HG03342 (cell line): ENCODE data around the gene MYO1C.
"Not testable (repeated sequence)": the region's sequence is repeated elsewhere in the genome, so short reads cannot be mapped to it uniquely, and the experiment has no call there.

Experiments used
- ATAC-seq: cut with Tn5 transposase; IDR thresholded peaks from one replicate; pipeline ENCODE4 v1.9.1; 2021; ENCODE audit warnings: mild to moderate bottlenecking, moderate library complexity; ENCODE audit not compliant: unreplicated experiment

The MYO1C gene

DNA sequence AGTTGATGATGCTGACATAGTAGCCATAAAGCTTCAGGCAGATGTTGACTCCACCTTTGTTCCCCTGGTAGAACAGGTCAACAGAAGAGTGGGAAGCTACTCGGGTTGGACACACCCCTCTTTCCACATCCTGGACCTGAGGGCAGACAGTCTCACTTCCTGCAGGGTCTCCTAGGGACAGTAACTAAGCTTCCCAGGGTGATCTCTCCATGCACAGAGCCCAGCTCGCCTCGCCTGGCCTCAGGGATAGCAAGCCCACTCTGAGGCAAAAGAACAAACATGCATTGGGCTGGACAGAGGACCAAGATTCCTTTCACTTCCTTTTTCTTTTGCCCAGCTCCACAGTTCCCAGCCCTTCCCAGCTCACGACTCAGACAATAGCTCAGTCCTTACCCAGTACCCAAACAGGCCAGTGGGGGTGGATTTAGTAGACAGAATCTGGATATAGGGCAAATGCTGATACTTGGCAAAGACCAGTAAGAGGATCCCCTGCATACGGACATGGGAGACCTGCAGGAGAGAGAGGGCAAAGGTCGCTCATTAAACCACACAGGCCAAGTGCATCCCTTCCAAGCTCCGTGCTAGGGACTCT, 16.9 kb upstream of the MYO1C start:
- ATAC-seq: no peak

DNA sequence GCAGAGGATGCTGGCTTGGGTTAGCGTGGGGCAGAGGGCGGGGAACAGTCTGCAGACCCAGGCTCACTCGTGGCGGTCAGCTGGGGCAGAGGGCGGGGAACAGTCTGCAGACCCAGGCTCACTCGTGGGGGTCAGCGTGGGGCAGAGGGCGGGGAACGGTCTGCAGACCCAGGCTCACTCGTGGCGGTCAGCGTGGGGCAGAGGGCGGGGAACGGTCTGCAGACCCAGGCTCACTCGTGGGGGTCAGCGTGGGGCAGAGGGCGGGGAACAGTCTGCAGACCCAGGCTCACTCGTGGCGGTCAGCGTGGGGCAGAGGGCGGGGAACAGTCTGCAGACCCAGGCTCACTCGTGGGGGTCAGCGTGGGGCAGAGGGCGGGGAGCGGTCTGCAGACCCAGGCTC, 16.2 kb upstream of the MYO1C start:
- not testable (repeated sequence) for ATAC-seq

- no peak for ATAC-seq
Observed at GRCh38 chr17:1506649-1507267, 14.3 kb upstream of the MYO1C start.

GRCh38 chr17:1505586-1505985, 13.1 kb upstream of the MYO1C start:
- no peak for ATAC-seq

- ATAC-seq: no peak
Observed at GRCh38 chr17:1504866-1505265, 12.4 kb upstream of the MYO1C start.

DNA sequence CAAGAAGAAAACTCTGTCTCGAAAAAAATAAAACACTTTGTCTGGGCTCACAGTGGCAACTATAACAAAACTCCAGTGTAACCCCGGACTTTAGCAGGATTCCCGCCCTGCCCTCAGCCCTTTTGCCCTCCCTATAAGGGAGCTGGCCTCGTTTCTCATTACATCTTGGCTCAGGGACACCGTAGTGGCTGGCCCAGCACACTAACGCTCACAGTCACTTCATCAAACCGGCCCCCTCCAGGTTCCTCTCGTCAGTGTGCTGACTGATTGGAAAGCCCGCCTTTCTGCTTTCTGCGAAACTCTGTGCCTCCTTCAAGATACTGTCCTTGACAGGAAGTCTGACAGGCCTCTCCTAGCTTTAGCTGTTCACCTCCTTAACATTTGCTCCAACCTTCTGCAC, 11.2 kb upstream of the MYO1C start:
- ATAC-seq: no peak

GRCh38 chr17:1498869-1499268, 6.4 kb upstream of the MYO1C start:
- ATAC-seq: no peak

DNA sequence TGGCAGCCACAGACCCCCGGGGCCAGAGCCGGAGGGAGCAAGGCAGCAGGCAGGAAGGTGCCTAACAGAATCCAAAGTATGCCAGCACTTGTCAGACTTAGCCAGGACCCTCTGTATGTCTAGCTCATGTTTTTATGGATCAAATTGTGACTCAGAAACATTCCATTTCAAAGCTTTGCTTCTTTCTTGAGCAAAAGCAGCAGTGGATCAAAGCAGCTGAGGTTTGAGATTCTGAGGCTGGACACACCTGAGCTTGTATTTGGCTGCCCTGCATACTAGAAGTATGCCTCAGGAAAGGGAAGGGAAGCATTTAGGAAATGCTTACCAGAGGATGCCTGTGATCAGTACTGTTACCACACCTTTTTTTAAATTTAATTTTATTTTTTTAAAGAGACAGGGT, 5.7 kb upstream of the MYO1C start:
- ATAC-seq: no peak

DNA sequence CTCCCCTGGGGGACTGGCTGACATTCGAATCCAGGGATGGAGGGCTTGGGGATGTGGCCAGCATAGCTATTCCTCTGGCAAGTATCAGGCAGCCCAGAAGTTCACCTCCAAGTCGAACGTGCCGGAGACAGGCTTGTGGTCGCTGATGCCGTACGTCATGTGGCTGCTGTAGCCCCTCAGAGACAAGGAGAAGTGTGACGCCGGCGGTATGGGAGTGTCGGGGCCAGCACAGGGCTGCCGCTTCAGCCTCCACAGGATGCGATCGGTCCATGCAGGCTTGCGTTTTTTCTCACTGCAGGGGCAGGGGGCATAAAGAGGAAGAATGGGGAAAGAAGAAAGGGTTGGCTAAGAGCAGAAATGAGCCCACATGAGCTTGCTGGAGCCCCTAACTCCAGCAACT, 5.3 kb upstream of the MYO1C start:
- ATAC-seq: no peak

DNA sequence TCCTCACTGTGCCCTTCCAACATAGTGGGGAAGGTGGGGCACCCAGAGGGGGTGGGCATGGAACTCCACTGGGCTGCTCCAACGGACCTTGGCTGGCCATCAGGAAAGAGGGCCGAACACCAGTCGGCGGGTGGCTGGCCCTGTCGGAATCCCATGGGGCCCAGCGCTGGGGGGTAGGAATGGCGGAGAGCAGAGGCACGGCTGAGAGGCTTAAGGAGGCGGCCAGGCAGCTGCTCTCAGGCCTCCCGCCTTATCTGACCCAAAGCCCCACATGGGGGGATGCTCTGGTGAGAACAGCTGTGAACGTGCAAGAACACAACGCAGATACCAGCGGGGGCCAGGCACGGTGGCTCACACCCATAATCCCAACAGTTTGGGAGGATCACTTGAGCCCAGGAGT, 4.4 kb upstream of the MYO1C start:
- ATAC-seq: no peak

DNA sequence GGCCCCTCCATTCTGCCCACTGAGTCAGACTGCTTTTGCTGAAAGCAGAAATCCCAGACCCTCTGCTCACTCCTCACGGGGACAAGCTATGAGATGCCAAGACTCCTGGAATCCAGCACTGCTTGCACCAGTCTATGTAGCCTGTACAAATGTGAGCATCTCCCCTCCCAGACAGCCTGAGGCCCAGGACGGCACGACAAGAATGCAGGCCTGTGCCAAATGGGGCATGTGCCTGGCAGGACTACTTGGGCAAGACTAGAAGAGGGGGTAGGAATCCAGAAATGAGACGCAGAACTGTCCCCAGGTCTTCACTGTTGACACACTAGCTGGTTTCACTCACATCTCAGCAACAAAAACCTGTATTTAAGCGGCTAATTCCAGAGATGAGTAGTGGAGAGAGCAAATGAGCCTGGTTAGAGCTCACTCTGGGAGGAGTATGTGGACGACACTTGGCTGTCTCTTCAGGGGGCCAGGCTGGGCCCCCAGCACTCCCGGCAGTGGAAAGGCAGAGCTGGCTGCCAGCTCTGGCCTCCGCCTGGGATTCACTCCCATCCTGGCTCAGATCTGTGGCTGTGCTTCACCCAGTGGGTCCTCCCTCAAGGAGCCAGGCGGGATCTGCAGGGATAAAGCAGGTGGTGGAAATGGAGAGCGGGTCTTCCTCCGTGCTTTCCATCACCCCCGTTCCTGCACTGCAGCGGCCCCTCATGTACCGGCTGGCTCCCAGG, 2.9 kb upstream of the MYO1C start:
- no peak for ATAC-seq

DNA sequence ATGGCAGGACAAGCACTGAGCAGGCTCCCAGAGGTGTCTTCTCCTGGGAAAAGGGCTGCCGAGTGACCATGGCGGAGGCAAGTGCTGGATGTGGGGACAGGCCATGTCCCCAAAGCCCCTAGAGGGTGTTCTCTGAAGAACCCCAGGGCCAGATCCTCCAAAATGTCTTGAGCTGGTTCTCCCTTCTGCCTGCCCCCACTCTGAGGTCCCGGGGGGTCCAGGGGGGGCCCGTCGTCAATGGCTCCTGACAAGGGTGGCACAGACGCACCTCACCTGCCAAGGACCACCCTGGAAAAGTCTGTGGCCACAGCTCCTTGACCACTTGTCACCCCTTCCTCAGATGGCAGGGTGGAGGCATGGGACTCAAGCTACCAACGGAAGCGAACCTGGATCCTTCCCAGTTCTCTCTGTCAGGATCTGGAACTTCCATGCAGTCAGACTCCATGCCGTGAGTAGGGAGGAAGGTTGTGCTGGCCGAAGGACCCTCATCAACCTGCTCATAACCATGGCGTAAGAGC, 2.3 kb upstream of the MYO1C start:
- no peak for ATAC-seq

GRCh38 chr17:1494203-1494602, 1.7 kb upstream of the MYO1C start:
- no peak for ATAC-seq

GRCh38 chr17:1493291-1493980, 950 bp upstream of the MYO1C start:
- ATAC-seq: no peak

- peak; percentile 41 for ATAC-seq
Observed at GRCh38 chr17:1491443-1492248, 840 bp downstream of the MYO1C start.

DNA sequence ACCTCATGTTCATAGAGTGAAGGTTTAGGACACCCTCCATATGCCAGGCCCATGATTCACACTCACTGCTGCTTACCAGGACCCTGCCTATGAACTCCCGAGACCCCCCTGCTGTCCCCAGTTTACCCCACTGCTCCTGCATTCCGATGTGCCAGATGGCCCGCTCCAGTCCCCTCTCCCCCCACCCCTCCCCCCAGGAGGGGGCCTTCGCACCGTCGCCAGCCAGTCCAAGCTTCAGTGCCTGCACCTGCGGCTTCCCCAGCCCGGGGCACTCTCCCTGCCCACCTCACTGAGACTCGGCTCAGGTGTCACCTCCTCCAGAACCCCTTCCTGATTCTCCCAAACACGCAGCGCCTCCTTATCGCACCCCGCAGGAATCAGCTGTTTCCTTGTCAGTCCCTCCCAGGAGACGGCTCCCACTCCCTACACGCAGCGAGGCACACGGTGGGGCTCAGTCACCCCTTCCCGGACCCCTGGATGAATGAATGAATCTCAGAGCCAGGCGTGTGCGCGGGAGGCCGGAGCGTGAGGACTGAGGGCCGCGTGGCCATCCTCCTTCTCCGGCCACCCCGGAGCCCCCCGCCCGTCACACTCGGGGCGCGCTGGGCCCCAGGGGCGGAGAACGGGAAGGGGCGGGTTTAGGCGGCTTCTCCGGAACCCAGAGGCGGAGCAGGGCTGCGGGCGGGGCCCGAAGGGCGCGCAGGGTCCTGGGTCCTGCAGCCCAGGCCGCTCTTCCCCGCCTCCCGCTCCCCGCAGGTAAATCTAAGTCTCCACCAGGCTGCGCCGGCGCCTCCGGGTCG, 1.6 kb downstream of the MYO1C start:
- ATAC-seq: peak; percentile 35

DNA sequence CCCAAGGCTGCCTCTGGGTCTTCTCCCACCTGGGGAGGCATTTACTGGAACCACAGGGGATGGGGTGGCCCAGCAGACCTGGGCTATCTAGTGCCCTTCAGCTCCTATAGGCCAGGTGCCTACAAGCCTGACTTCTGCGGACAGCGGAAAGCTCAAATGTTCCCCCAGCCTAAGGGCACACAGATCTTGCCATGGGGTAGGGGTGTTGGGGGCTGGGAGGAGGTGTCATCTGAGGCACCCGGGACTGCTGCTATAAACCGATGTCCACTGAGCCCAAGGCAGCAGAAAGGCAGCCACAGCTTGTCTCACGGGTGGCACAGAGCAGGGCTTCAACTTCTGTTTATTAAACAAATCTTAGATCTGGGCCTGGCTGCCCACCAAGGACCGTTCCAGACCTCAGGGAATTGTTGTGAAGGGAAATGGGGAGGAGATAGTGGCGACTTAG, 3.6 kb downstream of the MYO1C start:
- ATAC-seq: no peak

GRCh38 chr17:1487939-1488825, 4.3 kb downstream of the MYO1C start:
- ATAC-seq: no peak
